ENCODE data around the gene CTDSP1. TPM values are rescaled to one million over a fixed set of nuclear protein-coding genes. Genes with fewer than 3 reads are reported as not detected.

Gene CTDSP1
- total RNA-seq, 1 experiment from 2014 or later = 69.7 TPM

Other genes starting within 250 kb of the CTDSP1 start
- gene CXCR1, start 232.9 kb upstream of the CTDSP1 start, total RNA-seq (2014; rRNA removed) = not detected in 2 replicates
- 499 and 526 TPM in 2 replicates for gene ARPC2, start 182.7 kb upstream of the CTDSP1 start, total RNA-seq (2014; rRNA removed)
- 0.06 TPM in 1 of 2 replicates, not detected in the other for gene GPBAR1, start 138.9 kb upstream of the CTDSP1 start, total RNA-seq (2014; rRNA removed)
- gene AAMP, start 129.7 kb upstream of the CTDSP1 start, total RNA-seq (2014; rRNA removed) = 168 and 170 TPM in 2 replicates
- 39.6 and 54.2 TPM in 2 replicates for gene PNKD, start 129.3 kb upstream of the CTDSP1 start, total RNA-seq (2014; rRNA removed)
- gene TMBIM1, start 107.4 kb upstream of the CTDSP1 start, total RNA-seq (2014; rRNA removed) = 148 and 158 TPM in 2 replicates
- gene CATIP, start 43.0 kb upstream of the CTDSP1 start, total RNA-seq (2014; rRNA removed) = not detected in 2 replicates
- gene SLC11A1, start 17.6 kb upstream of the CTDSP1 start, total RNA-seq (2014; rRNA removed) = 0.11 and 0.13 TPM in 2 replicates
- not detected in 2 replicates for gene VIL1, start 19.3 kb downstream of the CTDSP1 start, total RNA-seq (2014; rRNA removed)
- gene USP37, start 168.5 kb downstream of the CTDSP1 start, total RNA-seq (2014; rRNA removed) = 11.1 and 11.9 TPM in 2 replicates
- gene CNOT9, start 169.0 kb downstream of the CTDSP1 start, total RNA-seq (2014; rRNA removed) = 64.6 and 82.1 TPM in 2 replicates
- 6.6 and 9.5 TPM in 2 replicates for gene PLCD4, start 208.0 kb downstream of the CTDSP1 start, total RNA-seq (2014; rRNA removed)

Data from LHCN-M2 (cell line).